Breast epithelium (tissue), 4 donors: ENCODE data around the gene PC. TPM values are rescaled to one million over a fixed set of nuclear protein-coding genes. Genes with fewer than 3 reads are reported as not detected.

Experiments
- DNase-seq, 2 donors: peaks; one replicate each; pipeline ENCODE4 v3.0.0-alpha.2; 2019; ENCODE audit warnings: low spot score in 2 of 2
- H3K27ac ChIP-seq, 2 donors: fragments of 200-600 bp; sonication (generic) in 1 of 2; one replicate each; pipeline ENCODE4 v1.5.1; 2016 to 2019; ENCODE audit warnings: mild to moderate bottlenecking in 1 of 2
- H3K27me3 ChIP-seq, 2 donors: fragments of 200-600 bp; sonication (generic) in 1 of 2; one replicate each; pipeline versions ENCODE4 v1.5.1 to v1.6.0; 2017 to 2019; ENCODE audit warnings: control low read depth in 1 of 2, mild to moderate bottlenecking in 1 of 2
- H3K36me3 ChIP-seq: fragments of 200-600 bp; one replicate; pipeline ENCODE4 v1.5.1; 2019
- H3K4me1 ChIP-seq, 2 donors: fragments of 200-600 bp; sonication (generic); one replicate each; pipeline ENCODE4 v1.5.1; 2016 to 2019; ENCODE audit warnings: control low read depth in 1 of 2
- H3K4me3 ChIP-seq, 3 donors: fragments of 200-600 bp; sonication (generic); 1 replicate in 2 of 3; 2 replicates in 1 of 3; pipeline ENCODE4 v1.5.1; 2016 to 2019; ENCODE audit warnings: mild to moderate bottlenecking in 3 of 3, moderate library complexity in 2 of 3
- H3K9me3 ChIP-seq, 2 donors: fragments of 200-600 bp; sonication (generic) in 1 of 2; one replicate each; pipeline ENCODE4 v1.5.1; 2016 to 2019; ENCODE audit warnings: control low read depth in 1 of 2
- POLR2A ChIP-seq: fragments of 450-650 bp; IDR thresholded peaks from one replicate; pipeline ENCODE4 v1.6.1; 2016; ENCODE audit warnings: antibody characterized with exemption, mild to moderate bottlenecking, moderate library complexity
- POLR2AphosphoS5 ChIP-seq, 3 donors: sonication (generic); formaldehyde crosslinking; IDR thresholded peaks; one replicate each; pipeline ENCODE4 v1.6.1; 2017; ENCODE audit warnings: antibody characterized with exemption in 3 of 3
- intact Hi-C: fragments of 100-400 bp; cut with DNase I; formaldehyde crosslinking; loops from one replicate; pipeline ENCODE4 v1.15.1; 2023; ENCODE audit warnings: low total_unique reads
- total RNA-seq, 3 donors: library from RNA; depleted of rRNA; stranded (reverse); fragments of >200 nt; gene quantifications; one replicate each; pipeline ENCODE4 v1.1.0, GENCODE V29; 2016
- TF ChIP-seq, protein P1 (sequence below), 3 donors: fragments of 450-650 bp; IDR thresholded peaks; one replicate each; pipeline ENCODE4 v1.5.1; 2016 to 2017; ENCODE audit warnings: antibody characterized with exemption in 3 of 3, mild to moderate bottlenecking in 3 of 3, moderate library complexity in 3 of 3

Gene PC
- total RNA-seq, 3 donors from 2014 or later: 35.4 to 137 (median 50.2) TPM

DNA sequence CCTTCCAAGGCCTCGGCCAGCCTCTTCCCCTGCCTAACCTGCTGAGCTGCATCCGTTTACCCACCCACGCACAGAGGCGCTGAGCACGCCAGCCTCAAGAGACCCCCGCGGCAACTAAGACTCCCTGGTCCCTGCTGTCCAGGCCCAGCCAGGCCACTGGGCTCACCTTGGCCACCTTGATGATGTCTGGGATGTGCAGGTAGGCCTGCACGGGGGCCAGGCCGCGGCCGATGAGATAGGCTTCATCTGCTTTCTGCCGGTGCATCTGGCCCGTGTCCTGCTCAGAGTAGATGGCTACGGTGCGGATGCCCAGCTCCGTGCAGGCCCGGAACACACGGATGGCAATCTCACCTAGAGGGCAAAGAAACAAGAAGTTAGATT is 86.7 kb downstream of the PC start:
- Histone ChIP-seq H3K4me3 (no peak overlapping the region), H3K36me3 (no peaks in the 10 kb centered on the region), H3K9me3 (no peaks in the 10 kb centered on the region), H3K27ac (no peak overlapping the region), H3K27me3 (no peaks in the 10 kb centered on the region), H3K4me1 (no peaks in the 10 kb centered on the region)
- TF ChIP-seq POLR2AphosphoS5 (IDR thresholded peaks at IDR 0.05) (no peak), POLR2A (no peak)
- TF ChIP-seq, protein P1, sequence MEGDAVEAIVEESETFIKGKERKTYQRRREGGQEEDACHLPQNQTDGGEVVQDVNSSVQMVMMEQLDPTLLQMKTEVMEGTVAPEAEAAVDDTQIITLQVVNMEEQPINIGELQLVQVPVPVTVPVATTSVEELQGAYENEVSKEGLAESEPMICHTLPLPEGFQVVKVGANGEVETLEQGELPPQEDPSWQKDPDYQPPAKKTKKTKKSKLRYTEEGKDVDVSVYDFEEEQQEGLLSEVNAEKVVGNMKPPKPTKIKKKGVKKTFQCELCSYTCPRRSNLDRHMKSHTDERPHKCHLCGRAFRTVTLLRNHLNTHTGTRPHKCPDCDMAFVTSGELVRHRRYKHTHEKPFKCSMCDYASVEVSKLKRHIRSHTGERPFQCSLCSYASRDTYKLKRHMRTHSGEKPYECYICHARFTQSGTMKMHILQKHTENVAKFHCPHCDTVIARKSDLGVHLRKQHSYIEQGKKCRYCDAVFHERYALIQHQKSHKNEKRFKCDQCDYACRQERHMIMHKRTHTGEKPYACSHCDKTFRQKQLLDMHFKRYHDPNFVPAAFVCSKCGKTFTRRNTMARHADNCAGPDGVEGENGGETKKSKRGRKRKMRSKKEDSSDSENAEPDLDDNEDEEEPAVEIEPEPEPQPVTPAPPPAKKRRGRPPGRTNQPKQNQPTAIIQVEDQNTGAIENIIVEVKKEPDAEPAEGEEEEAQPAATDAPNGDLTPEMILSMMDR (IDR thresholded peaks at IDR 0.05): no peak
- intact Hi-C loops: no loop called here
- DNase-seq: no peak

DNA sequence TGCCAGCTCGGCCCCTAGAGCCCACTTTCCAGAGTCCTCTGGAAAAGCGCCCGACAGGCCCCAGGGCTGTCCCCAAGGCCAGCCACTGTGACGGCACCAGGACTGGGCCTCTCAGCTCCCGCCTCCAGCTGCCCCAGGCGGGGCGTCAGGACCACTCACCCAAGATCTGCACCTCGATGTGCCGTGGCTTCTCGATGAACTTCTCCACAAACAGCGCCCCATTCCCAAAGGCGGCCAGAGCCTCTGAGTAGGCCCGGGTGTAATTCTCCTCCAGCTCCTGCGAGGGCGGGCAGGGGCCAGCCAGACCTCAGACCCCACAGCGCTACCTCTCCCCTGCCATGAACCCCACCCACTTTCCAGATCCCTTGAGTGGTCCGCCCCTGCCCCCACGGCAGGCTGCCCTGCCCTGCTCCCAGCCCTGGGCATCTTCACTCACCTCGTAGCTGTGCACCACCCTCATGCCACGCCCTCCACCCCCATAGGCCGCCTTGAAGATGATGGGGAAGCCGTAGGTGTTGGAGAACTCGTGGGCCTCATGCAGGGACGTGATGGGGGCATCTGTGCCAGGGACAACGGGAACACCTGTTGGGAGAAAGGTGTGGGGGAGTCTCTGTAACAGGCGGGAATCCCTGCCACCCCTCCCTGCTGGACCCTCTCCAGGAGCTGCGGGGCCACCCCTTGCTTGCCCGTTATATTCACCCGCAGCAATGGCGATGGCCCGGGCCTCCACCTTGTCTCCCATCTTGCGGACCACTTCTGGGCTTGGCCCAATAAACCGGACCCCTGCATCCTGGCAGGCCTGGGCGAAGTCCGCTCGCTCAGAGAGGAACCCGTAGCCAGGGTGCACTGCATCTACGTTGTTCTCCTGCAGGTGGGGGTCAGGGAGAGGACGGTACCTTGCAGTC is 87.3 kb downstream of the PC start:
- no peaks in the 10 kb centered on the region for H3K4me1 ChIP-seq
- no peaks in the 10 kb centered on the region for H3K36me3 ChIP-seq
- H3K9me3 ChIP-seq: no peaks in the 10 kb centered on the region
- no peak overlapping the region for H3K4me3 ChIP-seq
- no peaks in the 10 kb centered on the region for H3K27me3 ChIP-seq
- DNase-seq: no peak
- intact Hi-C loops: no loop called here
- no peak overlapping the region for H3K27ac ChIP-seq
- TF ChIP-seq, protein P1 (IDR thresholded peaks at IDR 0.05): no peak
- no peak for TF ChIP-seq POLR2A
- TF ChIP-seq POLR2AphosphoS5 (IDR thresholded peaks at IDR 0.05): no peak

DNA sequence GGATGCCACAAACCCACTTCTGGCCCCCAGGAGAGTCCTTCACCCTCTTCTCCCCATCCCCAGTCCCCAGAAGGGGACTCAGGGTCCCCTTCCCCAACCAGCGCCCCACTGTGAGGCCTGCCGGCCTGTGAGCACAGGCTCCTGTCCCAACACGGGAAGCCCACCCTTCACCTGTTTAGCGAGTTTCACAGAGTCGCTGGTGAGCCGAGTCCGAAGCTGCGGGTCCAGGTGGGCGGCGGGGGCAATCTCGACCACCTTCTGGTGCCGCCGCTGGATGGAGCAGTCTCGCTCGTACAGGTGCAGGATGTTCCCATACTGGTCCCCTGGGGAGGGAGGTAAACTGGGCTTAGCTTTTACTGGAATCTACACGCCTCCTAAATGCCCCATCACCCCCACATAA is 88.1 kb downstream of the PC start:
- Histone ChIP-seq H3K36me3 (no peaks in the 10 kb centered on the region), H3K27ac (no peak overlapping the region), H3K27me3 (no peaks in the 10 kb centered on the region), H3K4me1 (no peaks in the 10 kb centered on the region), H3K4me3 (no peak overlapping the region), H3K9me3 (no peaks in the 10 kb centered on the region)
- no peak for DNase-seq
- TF ChIP-seq POLR2AphosphoS5 (IDR thresholded peaks at IDR 0.05): no peak
- TF ChIP-seq, protein P1 (IDR thresholded peaks at IDR 0.05): no peak
- TF ChIP-seq POLR2A: no peak
- intact Hi-C loops: no loop called here

DNA sequence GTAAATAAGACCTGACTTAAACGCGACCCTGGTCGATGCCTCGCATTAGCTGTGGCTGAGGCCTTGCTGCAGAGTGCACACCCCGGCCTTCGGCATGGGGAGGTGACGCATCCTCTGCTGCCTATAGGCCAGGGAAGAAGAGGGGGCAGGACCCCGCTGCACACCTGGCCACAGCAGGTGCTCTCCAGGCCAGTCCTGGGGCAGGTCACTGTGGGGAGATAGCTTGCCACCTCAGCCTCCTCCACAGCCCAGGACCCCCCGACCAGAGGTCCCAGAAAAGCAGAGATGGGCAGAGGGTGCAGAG is 88.7 kb downstream of the PC start:
- DNase-seq: no peak
- TF ChIP-seq POLR2A: no peak
- Histone ChIP-seq H3K4me3 (no peak overlapping the region), H3K27ac (no peak overlapping the region), H3K36me3 (no peaks in the 10 kb centered on the region), H3K27me3 (no peaks in the 10 kb centered on the region), H3K4me1 (no peaks in the 10 kb centered on the region), H3K9me3 (no peaks in the 10 kb centered on the region)
- intact Hi-C loops: no loop called here

DNA sequence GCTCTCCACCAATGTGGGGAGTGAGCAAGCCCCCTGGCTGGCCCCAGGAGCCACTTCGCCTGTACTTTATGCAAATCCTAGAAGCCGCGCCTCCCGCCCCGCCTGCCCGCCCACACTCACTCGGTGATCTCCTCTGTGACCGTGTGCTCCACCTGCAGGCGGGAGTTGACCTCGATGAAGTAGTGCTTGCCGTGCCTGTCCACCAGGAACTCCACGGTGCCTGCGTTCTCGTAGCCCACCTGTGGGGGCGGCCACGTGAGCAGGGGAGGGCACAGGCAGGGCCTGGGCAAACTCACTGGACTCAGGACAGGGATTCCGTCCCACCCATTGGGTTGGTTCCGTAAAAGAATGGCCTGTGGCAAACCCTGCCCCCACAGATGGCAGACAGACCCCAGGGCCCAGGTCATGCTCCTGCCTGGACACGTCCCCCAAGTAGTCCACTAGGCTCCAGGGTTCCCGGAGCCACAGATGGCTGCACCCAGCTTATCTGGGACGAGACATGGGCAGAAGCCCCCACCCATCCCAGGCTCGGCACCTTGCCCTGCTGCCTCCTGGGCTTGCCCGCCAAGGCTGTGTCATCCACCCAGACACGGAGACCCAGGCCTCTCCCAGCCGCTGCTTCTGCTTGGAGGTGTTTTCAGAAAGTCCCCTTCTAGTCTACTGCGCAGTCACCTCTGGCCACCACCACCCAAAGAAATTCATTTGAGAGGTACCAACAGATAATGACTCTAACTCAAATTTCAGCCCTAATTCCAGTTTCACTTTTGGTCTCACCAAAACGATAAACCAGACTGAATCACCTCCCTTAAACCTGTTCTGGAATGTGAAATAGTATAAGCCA is 89.2 kb downstream of the PC start:
- Histone ChIP-seq H3K9me3 (no peaks in the 10 kb centered on the region), H3K4me3 (no peak overlapping the region), H3K36me3 (no peaks in the 10 kb centered on the region), H3K4me1 (no peaks in the 10 kb centered on the region), H3K27ac (peak overlapping the region in 1 of 2 donors; percentile 17), H3K27me3 (no peaks in the 10 kb centered on the region)
- TF ChIP-seq POLR2AphosphoS5 (IDR thresholded peaks at IDR 0.05) (no peak), POLR2A (no peak)
- TF ChIP-seq, protein P1 (IDR thresholded peaks at IDR 0.05): peak; percentile 6 to 53 (median 23)
- DNase-seq: peak; percentile 63 to 64
- intact Hi-C loops: no loop called here
